Skeletal muscle tissue (tissue), 4 donors: ENCODE data around the gene TUNAR. TPM values are rescaled to one million over a fixed set of nuclear protein-coding genes. Genes with fewer than 3 reads are reported as not detected.

Experiments used
- H3K27ac ChIP-seq: one replicate; pipeline ENCODE4 v1.7.0; 2013; ENCODE audit warnings: mild to moderate bottlenecking, low read depth, low read length, inconsistent platforms
- H3K27me3 ChIP-seq, 3 donors: one replicate each; pipeline ENCODE4 v1.7.0; 2013; ENCODE audit warnings: low read length in 3 of 3; ENCODE audit not compliant: control insufficient read depth in 3 of 3, insufficient read depth in 3 of 3
- H3K36me3 ChIP-seq, 3 donors: one replicate each; pipeline ENCODE4 v1.7.0; 2013; ENCODE audit warnings: low read length in 3 of 3; ENCODE audit not compliant: control insufficient read depth in 3 of 3, insufficient read depth in 3 of 3
- H3K4me1 ChIP-seq, 3 donors: one replicate each; pipeline ENCODE4 v1.7.0; 2013; ENCODE audit warnings: low read length in 3 of 3, mild to moderate bottlenecking in 3 of 3; ENCODE audit not compliant: control insufficient read depth in 3 of 3, insufficient read depth in 3 of 3
- H3K4me3 ChIP-seq, 3 donors: one replicate each; pipeline ENCODE4 v1.7.0; 2013; ENCODE audit warnings: low read length in 3 of 3
- H3K9ac ChIP-seq, 3 donors: one replicate each; pipeline ENCODE4 v1.7.0; 2013; ENCODE audit warnings: low read length in 3 of 3, mild to moderate bottlenecking in 3 of 3, moderate library complexity in 2 of 3, low read depth in 1 of 3
- H3K9me3 ChIP-seq, 3 donors: one replicate each; pipeline ENCODE4 v1.7.0; 2013; ENCODE audit warnings: low read length in 3 of 3; ENCODE audit not compliant: control insufficient read depth in 3 of 3
- total RNA-seq: library from RNA; depleted of rRNA; stranded (reverse); fragments of >200 nt; gene quantifications from one replicate; pipeline ENCODE4 v1.2.3, GENCODE V29; 2014
- donor health status: Osteomylitis.

Gene TUNAR
- total RNA-seq, 1 donor from 2014 or later = not detected

DNA sequence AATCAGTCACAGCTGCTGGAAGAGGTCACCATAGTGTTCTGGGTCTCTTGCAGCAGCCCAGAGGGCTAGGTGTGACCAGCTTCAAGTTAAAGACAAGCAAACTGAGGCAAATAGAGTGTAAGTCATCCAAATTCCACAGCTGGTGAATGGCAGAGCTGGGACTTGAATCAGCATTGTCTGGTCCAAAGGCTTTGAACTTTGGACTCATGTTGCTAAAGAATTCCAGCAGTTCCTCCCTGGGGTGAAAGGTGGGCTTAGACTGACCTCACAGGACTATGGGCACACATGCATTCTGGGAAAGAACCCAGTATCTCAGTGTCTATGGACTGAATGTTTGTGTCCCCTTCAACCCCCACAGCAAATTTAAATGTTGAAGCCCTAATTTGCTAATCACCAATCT is 54.8 kb downstream of the TUNAR start:
- Histone ChIP-seq H3K27ac (no peak overlapping the region), H3K36me3 (no peaks in the 10 kb centered on the region), H3K4me3 (no peak overlapping the region), H3K9ac (no peak overlapping the region), H3K9me3 (peaks cover 0 to 2% (median 0%) of the 10 kb centered on the region in 3 donors), H3K4me1 (no peaks in the 10 kb centered on the region), H3K27me3 (peaks cover 0 to 12% (median 0%) of the 10 kb centered on the region in 3 donors)

DNA sequence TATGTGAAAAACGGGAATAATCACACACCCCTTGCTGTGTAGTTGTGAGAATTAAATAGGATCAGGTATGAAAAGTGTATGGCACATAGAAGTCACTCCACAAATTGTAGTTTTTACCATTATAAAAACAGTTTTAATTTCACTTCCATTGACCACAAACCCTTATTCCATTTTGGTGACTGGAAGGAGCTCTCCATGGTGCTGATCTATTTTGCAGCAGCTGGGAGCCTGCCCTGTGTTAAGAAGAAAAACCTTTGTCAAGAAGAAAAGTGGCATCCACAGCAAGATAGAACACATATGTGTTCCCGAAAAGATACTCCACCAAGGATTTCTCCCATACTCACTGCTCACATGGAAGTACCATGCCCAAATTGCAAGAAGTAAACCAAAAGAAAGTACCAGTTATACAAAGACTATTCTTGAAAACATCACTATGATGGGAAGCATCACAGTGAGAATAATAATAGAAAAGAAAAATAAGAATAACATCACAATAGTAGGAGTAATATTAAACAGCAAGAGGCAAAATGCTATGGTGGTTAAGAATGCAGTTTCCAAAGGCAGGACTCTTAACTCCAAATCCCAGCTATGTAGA is 58.7 kb downstream of the TUNAR start:
- no peaks in the 10 kb centered on the region for H3K36me3 ChIP-seq
- no peaks in the 10 kb centered on the region for H3K4me1 ChIP-seq
- H3K4me3 ChIP-seq = no peak overlapping the region
- no peak overlapping the region for H3K9ac ChIP-seq
- H3K27me3 ChIP-seq = peaks cover 0 to 5% (median 0%) of the 10 kb centered on the region in 3 donors
- peaks cover 0 to 2% (median 0%) of the 10 kb centered on the region in 3 donors for H3K9me3 ChIP-seq
- no peak overlapping the region for H3K27ac ChIP-seq

DNA sequence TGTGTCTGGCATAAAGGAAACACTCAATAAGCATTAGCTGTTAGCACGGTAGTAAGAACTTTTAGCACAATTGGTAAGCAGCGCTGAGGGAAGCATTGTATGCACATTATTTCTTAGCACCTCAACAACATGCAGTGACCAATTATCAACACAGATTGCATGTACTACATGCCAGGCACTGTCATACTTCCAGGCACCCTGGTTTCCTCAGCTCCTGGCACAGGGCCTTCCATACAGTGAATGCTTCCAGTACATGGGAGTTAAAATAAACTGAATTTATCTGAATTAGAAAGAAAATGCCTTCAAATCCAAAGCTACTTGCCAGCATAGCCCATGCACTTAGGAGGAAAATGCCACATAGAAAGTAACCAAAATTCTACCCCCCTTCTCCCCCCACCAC is 59.4 kb downstream of the TUNAR start:
- Histone ChIP-seq H3K4me3 (no peak overlapping the region), H3K36me3 (no peaks in the 10 kb centered on the region), H3K27ac (no peak overlapping the region), H3K9me3 (peaks cover 0 to 2% (median 0%) of the 10 kb centered on the region in 3 donors), H3K27me3 (peaks cover 0 to 5% (median 0%) of the 10 kb centered on the region in 3 donors), H3K9ac (no peak overlapping the region), H3K4me1 (no peaks in the 10 kb centered on the region)

DNA sequence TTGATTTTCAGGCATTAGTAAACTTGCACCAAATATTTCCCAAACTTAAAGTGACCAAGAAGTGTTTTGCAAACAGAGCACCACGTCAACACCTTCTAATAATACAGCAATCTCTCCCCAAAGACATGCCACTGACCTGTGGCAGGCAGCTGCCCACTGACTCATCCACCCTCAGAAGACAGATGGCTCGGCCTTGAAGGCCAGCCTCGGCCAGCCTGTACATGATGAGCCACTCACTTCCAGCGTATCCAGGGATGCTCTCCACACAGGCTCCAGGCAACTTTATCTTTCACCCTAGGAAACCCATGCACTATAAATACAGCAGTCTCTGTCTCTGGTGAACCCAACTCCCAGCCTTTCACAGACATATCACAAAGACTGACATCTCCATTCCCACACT is 62.7 kb downstream of the TUNAR start:
- Histone ChIP-seq H3K36me3 (no peaks in the 10 kb centered on the region), H3K27ac (no peak overlapping the region), H3K9ac (no peak overlapping the region), H3K9me3 (peaks cover 0 to 2% (median 2%) of the 10 kb centered on the region in 3 donors), H3K4me1 (no peaks in the 10 kb centered on the region), H3K27me3 (peaks cover 0 to 2% (median 0%) of the 10 kb centered on the region in 3 donors), H3K4me3 (no peak overlapping the region)

DNA sequence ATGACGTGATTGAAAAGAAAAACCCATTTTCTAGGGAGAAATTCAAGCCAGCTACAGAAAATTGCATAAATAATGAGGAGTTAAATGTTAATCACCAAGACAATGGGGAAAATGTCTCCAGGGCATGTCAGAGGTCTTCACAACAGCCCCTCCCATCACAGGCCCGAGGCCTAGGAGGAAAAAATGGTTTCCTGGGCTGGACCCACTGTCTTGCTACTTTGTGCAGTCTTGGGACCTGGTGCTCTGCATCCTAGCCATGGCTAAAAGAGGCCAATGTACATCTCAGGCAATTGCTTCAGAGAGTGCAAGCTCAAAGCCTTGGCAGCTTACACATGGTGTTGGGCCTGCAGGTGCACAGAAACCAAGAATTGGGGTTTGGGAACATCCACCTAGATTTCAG is 65.3 kb downstream of the TUNAR start:
- Histone ChIP-seq H3K27ac (no peak overlapping the region), H3K9ac (no peak overlapping the region), H3K4me1 (no peaks in the 10 kb centered on the region), H3K36me3 (no peaks in the 10 kb centered on the region), H3K4me3 (no peak overlapping the region), H3K9me3 (peaks cover 0 to 2% (median 0%) of the 10 kb centered on the region in 3 donors), H3K27me3 (peaks cover 0 to 2% (median 0%) of the 10 kb centered on the region in 3 donors)

DNA sequence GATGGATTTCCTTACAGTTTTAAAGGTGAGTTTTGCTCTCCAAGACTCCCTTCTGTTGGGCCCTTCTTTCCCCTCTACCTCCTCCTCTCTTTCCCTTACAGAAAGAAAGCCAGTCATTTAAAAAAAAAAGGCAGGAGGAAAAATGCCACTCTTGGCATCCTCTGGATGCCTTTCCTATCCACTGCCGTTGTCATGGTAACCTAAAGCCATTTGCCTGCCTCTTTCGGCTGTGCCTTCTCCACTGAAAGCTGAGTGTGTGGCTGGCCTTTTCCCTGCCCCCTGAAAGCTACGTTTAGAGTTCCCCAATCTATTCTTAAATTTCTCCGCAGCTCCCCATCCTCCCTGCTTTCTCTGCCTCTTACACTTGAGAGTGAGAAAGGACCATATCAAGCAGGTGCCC is 67.1 kb downstream of the TUNAR start:
- H3K27me3 ChIP-seq = peaks cover 0 to 2% (median 0%) of the 10 kb centered on the region in 3 donors
- no peak overlapping the region for H3K9ac ChIP-seq
- peaks cover 0 to 2% (median 0%) of the 10 kb centered on the region in 3 donors for H3K9me3 ChIP-seq
- no peaks in the 10 kb centered on the region for H3K4me1 ChIP-seq
- H3K27ac ChIP-seq = no peak overlapping the region
- H3K4me3 ChIP-seq = no peak overlapping the region
- H3K36me3 ChIP-seq = no peaks in the 10 kb centered on the region

DNA sequence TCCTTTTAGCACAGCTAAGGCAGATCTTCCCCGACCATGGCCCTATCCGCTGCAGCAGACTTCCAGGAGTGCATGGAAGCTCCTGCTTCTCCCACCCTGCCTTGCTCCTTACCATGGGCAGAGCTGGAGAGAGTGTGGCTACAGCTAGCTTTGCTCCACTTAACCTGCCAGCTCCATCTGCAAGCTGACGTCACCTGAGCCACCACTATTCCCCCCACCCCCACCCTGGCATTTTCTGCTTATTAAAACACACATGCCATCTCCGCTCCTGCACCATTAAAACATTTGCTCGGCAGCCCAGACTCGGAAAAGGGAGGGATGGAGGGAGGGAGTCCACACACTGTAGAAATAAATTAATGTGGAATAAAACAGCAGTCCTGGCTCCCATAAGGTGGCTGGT is 67.8 kb downstream of the TUNAR start:
- H3K36me3 ChIP-seq = no peaks in the 10 kb centered on the region

DNA sequence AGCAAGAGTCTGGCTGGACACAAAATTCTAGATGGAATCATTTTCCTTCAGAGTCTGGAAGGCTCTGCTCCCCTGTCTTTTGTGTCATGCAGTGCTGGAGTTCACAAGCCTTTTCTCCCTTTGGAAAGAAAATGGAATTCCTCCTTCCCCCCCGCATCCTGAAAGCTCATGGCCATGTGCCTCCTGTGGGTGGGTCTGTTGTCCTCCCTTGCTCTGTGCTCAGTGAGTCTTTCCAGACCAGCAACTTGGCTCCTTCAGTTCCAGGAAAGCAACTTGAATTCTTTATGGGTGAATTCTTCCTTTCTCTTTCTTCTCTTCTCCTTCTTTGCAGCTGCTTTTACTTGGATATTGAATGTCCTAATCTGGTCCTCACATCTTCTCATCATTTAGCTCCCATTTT is 70.2 kb downstream of the TUNAR start:
- Histone ChIP-seq H3K9ac (no peak overlapping the region), H3K27me3 (peaks cover 0 to 2% (median 0%) of the 10 kb centered on the region in 3 donors), H3K9me3 (peaks cover 0 to 2% (median 0%) of the 10 kb centered on the region in 3 donors)

More for the DNA sequence above, 67.8 kb downstream of the TUNAR start:
- H3K27me3 ChIP-seq = peaks cover 0 to 2% (median 0%) of the 10 kb centered on the region in 3 donors
- peaks cover 0 to 2% (median 0%) of the 10 kb centered on the region in 3 donors for H3K9me3 ChIP-seq
- H3K9ac ChIP-seq = no peak overlapping the region
- H3K4me1 ChIP-seq = no peaks in the 10 kb centered on the region
- H3K27ac ChIP-seq = no peak overlapping the region
- no peak overlapping the region for H3K4me3 ChIP-seq

DNA sequence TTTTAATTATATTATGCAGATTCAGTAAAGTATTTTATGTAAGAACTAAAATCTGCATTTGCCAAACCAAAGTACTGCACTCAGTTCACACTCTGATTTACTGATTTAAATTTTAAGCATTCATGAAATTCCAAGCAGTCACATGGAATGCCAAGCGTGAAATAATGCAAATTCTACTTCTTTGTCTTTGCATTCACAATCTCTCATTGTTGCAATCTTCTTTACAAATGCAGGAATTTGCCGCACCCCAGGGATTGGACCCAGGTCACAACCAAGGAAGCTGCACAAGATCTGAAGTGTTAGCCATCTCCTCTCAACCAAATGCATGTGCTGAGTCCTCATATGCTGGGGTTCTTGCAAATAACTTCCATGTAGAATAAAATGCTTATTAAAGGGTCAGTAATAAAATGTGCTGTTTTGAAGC is 71.9 kb downstream of the TUNAR start:
- Histone ChIP-seq H3K27me3 (peaks cover 0 to 2% (median 0%) of the 10 kb centered on the region in 3 donors), H3K4me3 (no peak overlapping the region), H3K27ac (no peak overlapping the region), H3K36me3 (no peaks in the 10 kb centered on the region), H3K4me1 (no peaks in the 10 kb centered on the region), H3K9me3 (no peaks in the 10 kb centered on the region), H3K9ac (no peak overlapping the region)

More for the DNA sequence above, 70.2 kb downstream of the TUNAR start:
- Histone ChIP-seq H3K4me3 (no peak overlapping the region), H3K4me1 (no peaks in the 10 kb centered on the region), H3K36me3 (no peaks in the 10 kb centered on the region), H3K27ac (no peak overlapping the region)

DNA sequence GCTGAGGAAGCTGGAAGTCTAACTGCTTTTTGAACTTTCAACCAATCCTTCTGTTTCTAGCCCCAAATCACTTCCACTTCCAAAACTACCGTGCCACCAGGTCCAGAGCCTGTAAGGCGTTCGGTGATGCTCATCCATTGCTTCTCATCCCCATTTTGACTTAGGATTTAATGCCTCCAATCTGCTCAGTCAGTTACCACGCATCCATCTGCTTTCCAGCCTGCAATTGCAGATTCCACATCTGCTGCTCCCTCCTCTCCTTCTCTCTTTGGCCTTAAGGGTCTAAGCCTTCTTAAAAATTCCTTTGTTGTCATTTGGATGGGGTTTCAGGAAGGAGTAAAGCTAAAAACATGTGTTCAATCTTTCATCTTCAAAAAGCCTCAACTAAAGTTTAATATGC is 74.7 kb downstream of the TUNAR start:
- no peak overlapping the region for H3K9ac ChIP-seq
- no peaks in the 10 kb centered on the region for H3K4me1 ChIP-seq
- no peak overlapping the region for H3K4me3 ChIP-seq
- H3K9me3 ChIP-seq = no peaks in the 10 kb centered on the region
- no peaks in the 10 kb centered on the region for H3K36me3 ChIP-seq
- H3K27me3 ChIP-seq = peaks cover 0 to 7% (median 0%) of the 10 kb centered on the region in 3 donors
- no peak overlapping the region for H3K27ac ChIP-seq
